Measurements from ENCODE around the gene SCEL. TPM values are rescaled to one million over a fixed set of nuclear protein-coding genes. Genes with fewer than 3 reads are reported as not detected.

Gene SCEL
- total and polyA plus RNA-seq, 2 of the 8 experiments (the other 6 are each of a cell fraction or from before 2014, with no cell fraction given), result not detected

GRCh38 chr13:77543711-77544110 lies 8.2 kb downstream of the SCEL start (continued):
- no peak for TF ChIP-seq CHD7 (IDR thresholded peaks at IDR 0.05; ENCODE audit: insufficient replicate concordance, low read length)
- no peak for TF ChIP-seq NANOG (IDR thresholded peaks at IDR 0.05; ENCODE audit: insufficient read depth, low read depth, low read length, poor library complexity, severe bottlenecking)
- TF ChIP-seq ASH2L (IDR thresholded peaks at IDR 0.05; ENCODE audit: low read length), result no peak
- no peak for TF ChIP-seq EP300 (IDR thresholded peaks at IDR 0.05; ENCODE audit: borderline replicate concordance in 1 of 2, low read depth in 2 of 2, low read length in 2 of 2)
- no peak for TF ChIP-seq KDM5A (IDR thresholded peaks at IDR 0.05; ENCODE audit: low read length)
- no peak for TF ChIP-seq BACH1 (IDR thresholded peaks at IDR 0.05; ENCODE audit: low read length)
- no peak for TF ChIP-seq RFX5 (IDR thresholded peaks at IDR 0.05; ENCODE audit: borderline replicate concordance, low read depth, low read length)
- TF ChIP-seq ATF2 (IDR thresholded peaks at IDR 0.05; ENCODE audit: low read length), result no peak
- no peak for TF ChIP-seq NRF1 (IDR thresholded peaks at IDR 0.05; ENCODE audit: low read depth, low read length)
- TF ChIP-seq GTF2F1 (IDR thresholded peaks at IDR 0.05; ENCODE audit: borderline replicate concordance, low read depth, low read length), result no peak
